ENCODE data around the gene FAAP20. TPM values are rescaled to one million over a fixed set of nuclear protein-coding genes. Genes with fewer than 3 reads are reported as not detected.

Gene FAAP20
- total RNA-seq, 3 donors from 2014 or later, result 23.4 to 42.6 (median 32.0) TPM

GRCh38 chr1:2235300-2235998 is 40.9 kb upstream of the FAAP20 start:
- intact Hi-C loops (cut with DNase I, micrococcal nuclease), result no loop called here

GRCh38 chr1:2234762-2235113 is 40.2 kb upstream of the FAAP20 start:
- peak; percentile 15 for ATAC-seq
- Histone ChIP-seq H3K36me3 (ENCODE audit: low read depth) (no peaks in the 10 kb centered on the region), H3K4me1 (ENCODE audit: low read depth) (peaks cover 91% of the 10 kb centered on the region)

More at GRCh38 chr1:2235300-2235998, 40.9 kb upstream of the FAAP20 start:
- Histone ChIP-seq H3K4me1 (ENCODE audit: low read depth) (peaks cover 91% of the 10 kb centered on the region), H3K4me3 (no peak overlapping the region), H3K9me3 (no peaks in the 10 kb centered on the region), H3K36me3 (ENCODE audit: low read depth) (no peaks in the 10 kb centered on the region)
- peak in 1 of 3 donors; percentile 24 for DNase-seq
- no peak for ATAC-seq
- no peak for TF ChIP-seq CTCF (IDR thresholded peaks at IDR 0.05)

GRCh38 chr1:2233997-2234761 is 39.6 kb upstream of the FAAP20 start:
- peaks cover 90% of the 10 kb centered on the region for H3K4me1 ChIP-seq (ENCODE audit: low read depth)
- DNase-seq (peak; percentile 60 to 93 (median 76)), ATAC-seq (peak; percentile 61)
- H3K9me3 ChIP-seq, result no peaks in the 10 kb centered on the region
- TF ChIP-seq CTCF (IDR thresholded peaks at IDR 0.05), result no peak
- no peaks in the 10 kb centered on the region for H3K36me3 ChIP-seq (ENCODE audit: low read depth)
- intact Hi-C loops (cut with DNase I, micrococcal nuclease), result no loop called here
- no peak overlapping the region for H3K4me3 ChIP-seq

More at GRCh38 chr1:2234762-2235113, 40.2 kb upstream of the FAAP20 start:
- no peak overlapping the region for H3K4me3 ChIP-seq
- peak in 2 of 3 donors; percentile 47 to 77 for DNase-seq
- H3K9me3 ChIP-seq, result no peaks in the 10 kb centered on the region
- TF ChIP-seq CTCF (IDR thresholded peaks at IDR 0.05), result no peak
- intact Hi-C loops (cut with DNase I, micrococcal nuclease), result no loop called here

GRCh38 chr1:2233468-2233867 is 38.9 kb upstream of the FAAP20 start:
- intact Hi-C loops (cut with DNase I, micrococcal nuclease), result no loop called here

GRCh38 chr1:2232916-2233438 is 38.4 kb upstream of the FAAP20 start:
- intact Hi-C loops (cut with DNase I, micrococcal nuclease), result no loop called here
- no peaks in the 10 kb centered on the region for H3K36me3 ChIP-seq (ENCODE audit: low read depth)
- TF ChIP-seq CTCF (IDR thresholded peaks at IDR 0.05), result no peak
- ATAC-seq (no peak), DNase-seq (peak in 2 of 3 donors; percentile 31 to 66)
- H3K9me3 ChIP-seq, result no peaks in the 10 kb centered on the region
- no peak overlapping the region for H3K4me3 ChIP-seq
- peaks cover 79% of the 10 kb centered on the region for H3K4me1 ChIP-seq (ENCODE audit: low read depth)

More at GRCh38 chr1:2233468-2233867, 38.9 kb upstream of the FAAP20 start:
- Histone ChIP-seq H3K36me3 (ENCODE audit: low read depth) (no peaks in the 10 kb centered on the region), H3K9me3 (no peaks in the 10 kb centered on the region), H3K4me1 (ENCODE audit: low read depth) (peaks cover 83% of the 10 kb centered on the region), H3K4me3 (no peak overlapping the region)
- no peak for TF ChIP-seq CTCF (IDR thresholded peaks at IDR 0.05)
- DNase-seq (peak in 2 of 3 donors; percentile 29 to 58), ATAC-seq (no peak)

Measured in mucosa of descending colon (tissue), 3 donors.